Stimulated activated CD8-positive, alpha-beta memory T cell treated with anti-CD3 and anti-CD28 coated beads, Interleukin-4, amount 100 ng/mL, for 48 hours (primary cell): ENCODE measurements around the gene NAT16.
"Not testable (repeated sequence)": the region's sequence is repeated elsewhere in the genome, so short reads cannot be mapped to it uniquely, and the experiment has no call there.

ENCODE experiments used
- DNase-seq: peaks from one replicate; pipeline ENCODE4 v3.0.0-alpha.2; 2020

NAT16 gene

DNA sequence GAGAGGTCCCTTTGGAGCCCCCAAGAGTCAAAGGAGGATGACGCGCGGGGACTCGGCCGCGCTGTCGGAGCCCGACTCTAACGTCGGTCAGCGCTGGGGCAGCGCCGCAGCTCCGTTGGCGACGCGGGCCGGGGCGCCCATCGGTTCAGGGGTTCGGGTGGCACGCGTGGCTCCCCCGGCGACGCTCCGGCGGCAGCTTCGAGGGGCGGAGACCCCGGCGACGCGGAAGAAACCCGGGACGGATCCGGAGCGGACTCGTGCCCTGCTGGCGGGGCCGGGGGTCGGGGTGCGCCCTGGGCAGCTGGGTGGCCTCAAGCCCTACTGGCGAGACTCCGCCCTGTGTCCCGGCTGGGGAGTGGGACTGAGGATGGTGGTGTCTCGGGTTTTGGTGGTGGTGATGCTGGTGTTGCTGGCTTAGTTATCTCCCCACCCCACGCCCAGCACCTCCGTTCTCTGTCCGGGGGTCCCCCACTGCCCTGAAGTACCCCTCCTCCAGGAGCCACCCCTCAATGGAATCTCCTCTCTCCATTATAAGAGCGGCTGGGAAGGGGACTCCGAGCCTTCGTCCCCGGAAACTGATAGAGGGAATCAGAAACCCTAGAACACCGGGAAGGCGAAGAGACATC lies at the start of gene NAT16:
Gene NAT16 (minus strand): TSS at position 164 of the 626 bp plus-strand sequence. CDS start 5,486 bp downstream, outside the sequence.
- no peak for DNase-seq

DNA sequence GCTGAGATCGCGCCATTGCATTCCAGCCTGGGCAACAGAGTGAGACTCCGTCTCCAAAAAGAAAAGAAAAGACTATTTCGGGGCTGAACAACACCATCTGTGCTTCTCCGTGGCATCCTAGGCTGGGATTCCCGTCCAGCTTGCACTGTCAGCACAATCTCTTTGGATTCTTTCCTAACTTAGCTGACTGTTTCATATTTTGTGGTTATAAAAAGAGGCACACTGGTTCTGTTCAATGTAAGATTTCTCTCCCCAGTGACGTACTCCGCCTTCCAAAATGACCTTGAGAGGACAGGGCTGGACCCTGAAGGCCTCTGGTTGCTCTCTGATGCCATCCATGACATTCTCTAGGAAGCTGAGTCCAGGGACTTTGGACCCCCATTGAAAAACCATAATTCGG lies 46.6 kb upstream of the NAT16 start:
- no peak for DNase-seq

DNA sequence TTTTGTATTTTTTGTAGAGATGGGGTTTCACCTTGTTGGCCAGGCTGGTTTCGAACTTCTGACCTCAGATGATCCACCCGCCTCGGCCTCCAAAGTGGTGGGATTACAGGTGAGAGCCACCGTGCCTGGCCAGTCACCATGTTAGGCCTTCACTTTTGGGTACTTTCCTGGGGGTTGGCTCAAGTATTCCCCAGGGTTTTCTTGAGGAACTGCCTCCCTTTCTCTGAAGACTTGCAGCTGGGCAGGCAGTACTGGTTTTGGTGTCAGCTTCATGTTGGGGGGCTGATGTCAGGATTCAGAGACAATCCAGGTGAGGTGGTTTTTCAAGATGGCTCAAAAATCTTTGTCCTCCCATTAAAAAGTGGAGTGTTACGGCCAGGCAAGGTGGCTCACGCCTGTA lies 45.6 kb upstream of the NAT16 start:
- no peak for DNase-seq

DNA sequence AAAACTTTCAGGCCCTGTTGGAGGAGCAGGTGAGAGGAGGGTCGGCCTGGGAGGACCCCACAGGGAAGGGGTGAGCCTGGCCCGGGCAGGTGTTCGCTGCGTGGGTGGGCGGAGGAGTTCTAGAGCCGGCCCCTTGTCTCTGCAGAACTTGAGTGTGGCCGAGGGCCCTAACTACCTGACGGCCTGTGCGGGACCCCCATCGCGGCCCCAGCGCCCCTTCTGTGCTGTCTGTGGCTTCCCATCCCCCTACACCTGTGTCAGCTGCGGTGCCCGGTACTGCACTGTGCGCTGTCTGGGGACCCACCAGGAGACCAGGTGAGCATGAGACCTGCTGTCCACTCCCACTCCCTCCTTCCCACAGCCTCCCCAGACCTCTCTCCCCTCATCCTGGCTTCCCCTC lies 43.4 kb upstream of the NAT16 start:
- DNase-seq = no peak

DNA sequence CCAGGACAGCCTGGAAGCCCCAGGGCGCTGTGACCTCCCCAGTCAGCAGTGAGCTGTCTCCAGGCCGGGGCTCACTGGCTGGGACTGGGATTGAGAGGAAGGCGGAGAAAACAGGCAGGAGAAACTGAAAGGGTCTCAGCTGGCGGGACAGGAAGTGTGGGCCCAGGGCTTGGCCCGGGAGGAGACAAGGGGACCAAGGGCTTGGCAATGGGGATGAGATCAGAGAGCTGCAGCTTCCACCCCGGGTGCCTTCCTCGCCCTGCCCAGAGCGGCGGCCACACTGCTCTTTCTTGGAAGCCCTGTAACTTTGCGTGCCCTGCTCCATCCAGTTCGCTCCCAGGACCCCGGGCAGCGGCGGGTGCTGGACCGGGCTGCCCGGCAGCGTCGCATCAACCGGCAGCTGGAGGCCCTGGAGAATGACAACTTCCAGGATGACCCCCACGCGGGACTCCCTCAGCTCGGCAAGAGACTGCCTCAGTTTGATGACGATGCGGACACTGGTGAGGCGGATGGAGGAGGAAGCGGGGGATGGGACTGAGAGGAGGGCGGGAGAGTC lies 42.3 kb upstream of the NAT16 start:
- DNase-seq = no peak

DNA sequence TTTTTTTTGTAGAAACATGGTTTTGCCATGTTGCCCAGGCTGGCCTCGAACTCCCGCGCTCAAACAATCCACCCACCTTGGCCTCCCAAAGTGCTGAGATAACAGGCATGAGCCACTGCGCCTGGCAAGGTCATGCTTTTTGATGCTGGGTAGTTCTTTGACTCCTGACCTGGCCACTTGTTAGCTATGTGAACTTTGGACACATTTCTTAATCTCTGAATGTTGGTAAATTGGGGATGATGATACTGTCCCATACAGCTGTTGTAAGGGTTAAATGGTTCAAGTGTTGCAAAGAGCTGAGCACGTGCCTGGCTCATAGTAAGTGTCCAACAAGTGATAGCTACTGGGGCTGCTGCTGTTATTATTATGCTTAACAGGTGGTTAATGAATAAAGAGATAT lies 40.2 kb upstream of the NAT16 start:
- DNase-seq = no peak

DNA sequence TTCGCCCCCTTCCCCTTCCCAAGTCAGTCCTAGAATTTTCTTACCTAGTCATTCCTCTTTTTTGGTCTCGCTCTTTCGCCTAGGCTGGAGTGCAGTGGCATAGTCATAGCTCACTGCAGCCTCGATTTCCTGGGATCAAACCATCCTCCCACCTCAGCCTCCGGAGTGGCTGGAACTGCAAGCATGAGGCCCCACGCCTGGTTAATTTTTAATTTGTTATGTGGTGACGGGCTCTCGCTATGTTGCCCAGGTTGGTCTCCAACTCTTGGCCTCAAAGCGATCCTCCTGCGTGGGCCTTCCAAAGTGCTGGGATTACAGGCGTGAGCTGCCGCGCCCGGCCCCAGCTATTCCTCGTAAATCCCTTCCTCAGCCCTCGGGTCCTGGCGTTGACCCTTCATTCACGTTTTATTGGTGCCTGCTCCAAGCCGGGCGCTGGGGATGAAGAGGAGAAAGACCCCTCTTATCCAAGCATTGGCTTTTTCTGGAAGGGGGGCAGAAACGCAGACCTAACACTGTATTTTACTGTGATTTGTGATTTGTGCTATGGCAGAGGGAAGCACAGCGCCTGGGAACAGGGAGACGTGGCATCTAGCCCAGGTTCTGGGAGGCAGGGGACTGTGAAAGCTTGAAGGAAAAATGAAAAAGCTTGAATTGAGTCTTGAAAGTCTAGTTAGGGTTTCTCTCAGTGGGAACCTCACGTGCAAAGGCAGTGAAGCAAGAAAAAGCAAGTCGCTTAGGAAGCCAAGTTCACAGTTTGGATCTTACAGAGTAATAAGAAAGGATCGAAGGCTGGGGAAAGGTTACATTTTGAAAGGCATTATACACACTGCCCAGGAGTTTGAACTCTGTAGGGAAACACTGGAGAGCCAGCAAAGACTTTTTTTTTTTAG lies 38.4 kb upstream of the NAT16 start:
- no peak for DNase-seq

DNA sequence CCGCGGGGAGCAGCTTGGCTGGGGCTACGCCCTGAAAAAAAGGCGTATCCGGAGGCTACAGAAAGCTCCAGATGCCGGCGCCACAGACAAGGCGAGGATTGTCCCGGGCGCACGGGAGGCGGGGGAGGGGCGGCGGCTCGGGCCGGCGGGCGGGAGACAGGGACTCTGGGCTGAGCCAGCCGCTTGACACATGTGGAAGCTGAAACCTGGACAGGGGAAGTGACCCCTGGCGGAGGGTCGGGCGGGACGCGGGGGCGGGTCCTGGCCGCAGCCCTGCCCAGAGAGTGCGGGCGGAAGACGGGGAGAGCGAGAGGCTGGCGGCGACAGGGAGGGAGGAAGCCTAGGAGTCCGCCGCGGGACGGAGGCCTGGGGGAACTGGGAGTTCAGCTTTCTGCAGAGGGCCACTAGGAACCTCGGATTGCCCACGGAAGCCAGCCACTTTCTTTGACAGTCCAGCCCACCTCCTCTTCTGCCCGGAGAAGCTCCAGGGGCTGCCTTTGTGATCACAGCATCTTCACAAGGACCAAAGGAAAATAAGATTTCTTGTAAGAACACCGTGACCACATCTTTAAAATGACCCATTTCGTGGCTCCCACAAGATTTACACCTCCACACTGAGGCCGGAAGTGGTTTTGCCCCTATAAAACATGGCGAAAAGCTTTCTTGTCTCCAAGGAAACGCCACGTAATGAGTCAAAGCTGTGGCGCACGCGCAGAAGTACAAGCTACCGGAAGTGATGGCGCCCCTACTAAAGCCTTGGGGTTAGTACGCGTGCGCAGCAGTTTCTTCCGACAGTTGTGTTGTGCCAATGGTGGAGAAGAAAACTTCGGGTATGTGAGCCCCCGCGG lies 37.5 kb upstream of the NAT16 start, which contains the start of the genes PLOD3 and ZNHIT1:
Gene PLOD3 (minus strand): TSS at position 194 of the 848 bp plus-strand sequence. CDS start 307 bp downstream, outside the sequence.
Gene ZNHIT1 (plus strand): TSS at position 778 of the 848 bp plus-strand sequence. CDS start 31 bp downstream, at position 809.
- DNase-seq = peak; percentile 95

DNA sequence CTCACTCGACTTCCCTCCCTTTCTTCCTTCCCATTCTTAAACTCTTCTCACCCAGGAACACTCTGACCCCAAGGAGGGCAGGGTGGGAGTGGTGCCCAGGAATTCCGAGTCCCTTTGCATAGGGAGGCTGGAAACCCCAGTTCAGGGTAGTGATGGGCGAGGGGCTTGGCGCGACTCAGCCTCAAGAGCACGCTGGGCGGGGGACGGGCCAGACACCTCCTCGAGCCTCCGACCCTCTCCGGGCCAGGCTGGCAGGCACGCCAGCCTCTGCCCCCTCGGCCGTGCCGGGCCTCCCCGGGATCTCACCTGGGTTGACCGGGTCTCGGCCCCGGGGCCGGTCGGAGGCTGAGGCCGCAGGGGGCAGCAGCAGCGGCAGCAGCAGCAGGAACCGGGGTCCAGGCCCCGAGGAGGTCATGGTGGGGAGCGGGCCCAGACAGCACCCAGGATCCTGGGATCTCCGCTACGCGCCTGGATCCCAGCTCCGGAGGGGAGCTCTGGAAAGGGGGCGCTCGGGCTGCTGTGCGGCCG lies 36.8 kb upstream of the NAT16 start:
- DNase-seq = no peak

DNA sequence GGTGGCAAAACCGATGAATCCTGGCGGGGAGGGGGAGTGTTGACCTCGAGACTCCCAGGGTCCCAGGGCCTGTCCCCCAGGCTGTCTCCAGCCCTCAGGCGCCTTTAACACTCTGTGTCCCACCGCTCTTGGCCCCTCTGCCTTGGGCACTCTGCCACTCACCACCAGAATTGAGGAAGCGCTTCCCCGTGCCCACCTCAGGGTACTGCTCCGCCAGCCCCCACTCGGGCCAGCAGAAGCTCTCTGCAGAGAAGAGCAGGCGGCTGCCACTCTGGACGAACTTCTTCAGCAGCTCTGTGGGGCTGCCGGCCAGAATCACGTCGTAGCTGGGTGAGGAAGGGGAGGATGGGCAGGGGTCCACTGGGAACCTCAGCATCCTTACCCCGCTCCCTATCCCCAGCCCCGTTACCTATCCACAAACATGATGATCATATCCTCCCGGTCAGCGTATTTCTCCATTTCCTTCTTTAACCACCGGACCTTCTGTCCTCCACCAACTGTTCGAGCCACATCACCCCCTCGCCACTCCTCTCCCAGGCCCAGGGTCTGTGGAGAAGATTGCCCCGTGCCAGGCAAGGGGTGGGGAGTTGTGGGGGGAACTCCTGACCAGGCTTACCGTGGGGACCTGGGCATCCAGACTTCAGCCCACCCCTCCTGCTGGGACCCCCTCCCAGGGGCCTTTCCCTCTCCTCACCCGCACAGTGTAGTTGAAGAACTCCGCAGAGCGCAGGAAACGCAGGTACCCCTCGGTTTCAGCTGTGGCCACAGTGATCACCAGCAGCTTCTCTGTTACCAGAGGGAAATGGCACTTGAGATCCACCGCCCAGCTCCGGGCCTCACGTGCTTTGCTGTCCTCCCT lies 36.1 kb upstream of the NAT16 start:
- peak; percentile 30 for DNase-seq

DNA sequence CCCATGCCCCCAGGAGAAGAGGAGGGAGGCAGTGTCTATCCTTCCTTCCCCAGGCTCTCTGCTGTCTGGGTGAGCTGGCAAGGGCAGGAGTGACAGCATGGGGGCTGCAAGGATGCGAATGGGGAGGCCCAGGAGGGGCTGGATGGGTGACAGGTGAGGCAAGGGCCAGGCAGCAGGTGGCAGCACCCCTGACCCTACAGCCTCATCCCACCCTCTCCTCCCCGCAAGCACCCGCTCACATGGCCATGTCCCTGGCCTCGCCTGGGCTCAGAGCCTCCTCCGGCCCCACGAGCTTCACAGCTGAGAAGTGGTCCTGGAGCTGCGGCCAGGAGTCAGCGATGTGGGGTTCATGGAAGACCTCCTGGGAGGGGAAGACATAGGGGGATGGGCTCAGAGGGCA lies 31.9 kb upstream of the NAT16 start:
- DNase-seq = no peak

DNA sequence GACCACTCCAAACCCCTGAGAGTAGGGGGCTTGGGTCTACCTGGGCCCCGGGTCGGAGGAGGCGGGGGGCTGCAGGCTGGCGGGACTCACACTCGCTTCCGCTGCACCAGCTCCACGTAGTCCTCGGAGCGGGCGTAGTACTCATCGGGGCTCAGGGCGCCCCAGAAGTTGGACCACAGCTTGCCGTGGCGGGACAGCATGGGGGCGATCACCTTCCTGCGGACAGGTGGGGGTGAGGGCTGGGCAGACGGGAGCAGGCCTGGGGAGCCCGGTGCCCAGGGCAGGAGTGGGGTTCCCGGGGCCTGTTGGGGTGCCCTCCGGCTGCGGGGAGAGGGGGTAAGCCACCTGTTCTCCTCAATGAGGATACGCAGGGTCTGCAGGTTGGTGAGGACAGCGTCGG lies 31.4 kb upstream of the NAT16 start:
- no peak for DNase-seq

DNA sequence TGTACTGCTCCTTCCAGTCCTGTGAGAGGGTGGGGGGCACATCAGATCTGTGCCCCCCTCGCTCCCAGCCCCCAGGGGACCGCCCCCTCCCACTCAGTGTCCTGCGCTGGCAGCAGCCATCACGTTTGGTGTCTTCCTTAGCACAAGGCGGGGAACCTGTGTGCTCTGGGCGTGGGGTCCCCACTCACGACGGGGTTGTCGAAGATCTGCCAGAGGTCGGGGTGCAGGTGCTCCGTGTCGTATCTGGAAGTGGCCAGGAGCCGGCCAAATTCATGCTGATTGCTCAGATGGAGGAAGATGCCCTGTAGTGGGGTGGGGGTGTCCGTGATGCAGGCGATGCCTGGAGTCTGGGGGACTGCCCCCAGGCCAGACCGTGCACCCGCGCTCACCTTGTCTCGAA lies 30.1 kb upstream of the NAT16 start:
- DNase-seq = no peak

DNA sequence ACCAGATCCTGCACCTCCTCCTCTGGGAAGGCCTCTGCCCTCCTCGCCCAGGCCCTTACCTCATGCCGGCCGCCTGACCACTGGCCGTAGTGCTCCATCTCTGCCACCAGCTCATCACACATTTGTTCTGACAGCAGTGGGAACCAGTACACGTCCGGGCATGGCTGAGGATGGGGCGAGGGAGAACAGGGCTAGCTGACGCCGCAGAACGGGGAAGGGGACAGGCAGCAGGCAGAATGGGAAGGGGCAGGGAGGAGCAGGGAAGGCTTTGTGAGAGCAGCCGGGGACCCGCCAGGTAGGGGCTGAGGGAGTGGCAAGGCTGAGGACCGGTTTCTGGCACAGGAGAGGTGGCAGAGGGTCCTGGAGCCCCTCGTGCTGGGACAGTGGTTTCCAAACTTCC lies 28.7 kb upstream of the NAT16 start:
- DNase-seq = no peak

DNA sequence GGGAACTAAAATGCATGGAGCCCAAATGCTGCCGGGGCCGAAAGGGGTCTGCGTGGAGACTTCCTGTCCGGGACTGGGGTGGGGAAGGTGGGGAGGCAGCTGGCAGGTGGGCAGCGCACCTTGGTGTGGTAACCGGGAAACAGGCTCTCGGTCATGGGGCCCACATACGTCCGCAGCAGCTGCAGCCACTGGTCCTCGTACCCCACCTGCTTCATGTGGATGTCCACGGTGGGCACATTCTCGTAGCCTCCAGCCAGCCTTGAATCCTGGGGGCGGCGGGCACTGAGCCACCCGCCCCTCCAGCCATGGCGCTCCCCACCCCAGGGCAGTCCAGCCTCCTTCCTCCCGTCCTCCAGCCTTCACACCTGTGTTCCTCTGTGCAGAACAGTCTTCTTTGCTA lies 27.4 kb upstream of the NAT16 start:
- no peak for DNase-seq

DNA sequence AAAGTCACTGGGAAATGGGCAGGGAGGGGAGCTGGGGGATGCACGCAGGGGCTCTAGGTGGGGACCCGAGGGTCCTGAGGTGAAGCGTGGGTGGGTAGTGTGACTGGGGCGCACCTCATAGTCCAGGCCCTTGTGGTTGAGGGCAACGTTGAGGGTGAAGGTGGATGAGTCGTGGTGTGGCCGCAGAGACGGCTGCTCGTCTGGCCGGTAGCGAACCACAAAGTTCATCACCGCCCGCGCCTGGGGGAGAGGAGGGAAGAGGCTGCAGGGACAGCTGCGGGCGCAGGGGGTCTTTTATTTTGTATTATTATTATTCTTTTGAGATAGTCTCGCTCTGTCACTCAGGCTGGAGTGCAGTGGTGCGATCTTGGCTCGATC lies 26.6 kb upstream of the NAT16 start:
- DNase-seq = no peak

DNA sequence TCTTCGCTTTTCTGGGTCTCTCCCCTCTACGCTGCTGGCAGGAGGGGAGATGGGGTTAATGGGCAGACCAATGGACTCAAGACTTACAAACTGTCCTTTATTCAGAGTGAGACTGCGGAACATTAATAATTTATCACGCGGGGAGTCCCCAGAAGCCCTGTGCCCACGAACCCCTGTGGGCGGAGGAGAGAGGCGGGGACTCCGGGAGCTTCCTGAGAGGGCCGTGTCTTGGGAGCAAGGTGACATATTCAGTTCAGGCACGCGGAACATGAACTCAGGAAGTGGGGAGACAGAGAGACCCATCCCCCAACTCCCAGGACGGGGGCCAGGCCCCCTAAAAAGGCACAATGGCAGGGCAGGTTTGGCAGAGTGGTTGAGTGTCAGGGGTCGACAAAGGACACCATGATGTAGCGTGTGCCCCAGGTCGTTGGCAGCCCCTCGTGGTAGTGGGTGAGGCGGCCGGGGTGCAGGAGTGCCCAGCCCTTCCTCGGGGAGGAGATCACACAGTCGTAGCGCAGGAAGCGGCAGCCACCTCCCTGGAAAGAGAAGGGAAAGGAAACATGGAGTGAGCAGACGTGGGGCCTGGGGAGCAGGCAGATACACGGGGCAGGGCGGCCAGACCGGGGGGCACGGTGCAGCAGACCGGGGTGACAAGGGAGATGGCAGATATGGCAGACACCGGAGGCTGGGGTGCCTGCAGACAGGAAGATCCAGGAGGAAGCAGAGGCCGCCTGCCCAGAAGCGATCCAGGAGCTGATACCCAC lies 26.0 kb upstream of the NAT16 start:
- DNase-seq = no peak

DNA sequence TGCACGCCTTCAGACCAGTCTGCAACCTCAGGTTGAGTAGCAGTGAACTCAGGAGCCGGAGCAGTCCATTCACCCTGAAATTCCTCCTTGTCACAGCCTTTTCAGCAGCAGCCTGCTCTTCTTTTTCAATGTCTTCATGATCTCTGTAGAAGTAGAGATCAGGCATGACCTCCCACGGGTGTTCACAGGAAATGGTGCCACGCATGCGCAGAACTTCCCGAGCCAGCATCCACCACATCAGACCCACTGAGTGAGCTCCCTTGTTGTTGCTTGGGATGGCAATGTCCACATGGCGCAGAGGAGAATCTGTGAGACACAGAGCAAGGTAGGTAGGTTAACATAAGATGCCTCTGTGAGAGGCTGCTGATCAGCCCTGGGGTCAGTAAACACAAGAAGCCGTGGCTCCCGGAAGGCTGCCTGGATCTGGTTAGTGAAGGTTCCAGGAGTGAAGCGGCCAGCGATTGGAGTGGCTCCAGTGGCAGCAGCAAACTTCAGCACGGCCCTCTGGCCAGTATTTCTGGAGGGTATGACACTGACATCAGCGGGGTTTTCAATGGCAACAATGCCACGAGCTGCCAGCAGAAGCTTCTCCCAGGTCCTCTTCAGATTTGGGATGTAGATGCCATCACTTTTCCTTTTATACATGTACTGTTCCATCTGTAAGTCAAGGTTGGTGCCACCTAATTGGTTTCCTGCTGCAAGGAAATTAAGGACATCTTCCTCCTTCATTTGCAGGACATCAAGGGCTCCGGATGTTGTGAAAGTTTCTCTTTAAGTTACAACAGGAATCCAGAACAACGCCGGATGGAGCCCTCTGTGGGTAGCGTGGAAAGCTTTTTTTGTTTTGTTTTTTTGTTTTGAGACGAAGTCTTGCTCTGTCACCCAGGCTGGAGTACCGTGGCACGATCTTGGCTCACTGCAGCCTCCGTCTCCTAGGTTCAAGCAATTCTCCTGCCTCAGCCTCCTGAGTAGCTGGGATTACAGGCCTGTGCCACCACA lies 23.9 kb upstream of the NAT16 start:
- DNase-seq = not testable (repeated sequence)

DNA sequence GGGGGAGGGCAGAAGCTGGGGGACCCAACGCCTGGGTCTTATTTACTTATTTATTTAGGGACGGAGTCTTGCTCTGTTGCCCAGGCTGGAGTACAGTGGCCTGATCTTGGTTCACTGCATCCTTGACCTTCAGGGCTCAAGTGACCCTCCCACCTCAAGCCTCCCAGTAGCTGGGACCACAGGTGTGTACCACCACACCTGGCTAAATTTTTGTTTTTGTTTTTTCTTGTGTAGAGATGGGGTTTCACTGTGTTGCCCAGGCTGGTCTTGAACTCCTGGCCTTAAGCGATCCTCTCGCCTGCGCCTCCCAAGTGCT lies 22.5 kb upstream of the NAT16 start:
- no peak for DNase-seq
